GM04503 (cell line): Measurements from ENCODE around the gene FSHR.
A peak's percentile ranks its signal among the peaks of the same experiment; 100 is the strongest.

Experiments used
- DNase-seq: peaks from one replicate; pipeline ENCODE4 v3.0.0-alpha.2; 2012; ENCODE audit warnings: low read depth

Gene FSHR

DNA sequence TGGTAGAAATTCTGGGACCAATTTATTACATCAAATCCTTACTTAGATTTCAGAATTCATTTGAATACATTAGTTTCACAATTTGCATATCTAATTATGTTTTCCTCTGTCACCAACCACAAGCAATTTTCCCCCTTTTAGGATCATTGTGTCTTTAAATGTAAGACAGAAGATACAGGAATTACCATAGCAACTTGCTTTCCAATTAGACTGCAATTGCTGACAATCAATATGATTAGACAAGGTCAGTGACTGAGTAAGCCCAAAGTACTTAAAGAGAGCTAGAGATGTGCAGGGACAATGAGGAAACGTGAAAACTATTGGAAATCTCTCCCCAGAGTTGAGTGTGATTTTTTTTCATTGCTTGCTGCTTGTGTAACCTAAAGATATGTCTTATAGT lies 121.4 kb downstream of the FSHR start:
- DNase-seq: no peak

GRCh38 chr2:49032126-49032525 lies 122.2 kb downstream of the FSHR start:
- DNase-seq: no peak

- DNase-seq: no peak
These were observed 124.9 kb downstream of the FSHR start for GRCh38 chr2:49029406-49029805.

- no peak for DNase-seq
These were observed 126.2 kb downstream of the FSHR start for GRCh38 chr2:49028101-49028500.

- no peak for DNase-seq
These were observed 127.6 kb downstream of the FSHR start for GRCh38 chr2:49026706-49027105.

GRCh38 chr2:49021271-49021670 lies 133.0 kb downstream of the FSHR start:
- DNase-seq: no peak

DNA sequence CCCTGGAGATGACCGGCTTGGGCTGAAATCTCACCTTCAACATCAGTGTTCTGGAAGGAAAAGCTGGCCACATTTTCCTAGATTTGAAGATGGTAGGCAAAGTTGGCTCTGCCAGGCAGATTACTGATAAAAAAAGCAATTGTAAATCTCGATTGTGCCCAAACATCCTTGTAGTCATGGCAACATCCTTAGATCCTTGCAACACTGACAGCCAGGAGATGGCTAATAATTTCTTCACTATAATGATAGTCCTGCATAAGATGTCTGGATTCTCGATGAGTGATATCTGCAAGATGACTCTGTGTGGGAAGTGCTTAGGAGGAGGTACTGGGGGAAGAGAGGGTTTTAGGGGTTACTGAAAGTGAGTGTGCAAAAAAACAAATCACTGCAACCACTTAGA lies 149.1 kb downstream of the FSHR start:
- DNase-seq: no peak

- no peak for DNase-seq
These were observed 150.2 kb downstream of the FSHR start for GRCh38 chr2:49004036-49004626.

DNA sequence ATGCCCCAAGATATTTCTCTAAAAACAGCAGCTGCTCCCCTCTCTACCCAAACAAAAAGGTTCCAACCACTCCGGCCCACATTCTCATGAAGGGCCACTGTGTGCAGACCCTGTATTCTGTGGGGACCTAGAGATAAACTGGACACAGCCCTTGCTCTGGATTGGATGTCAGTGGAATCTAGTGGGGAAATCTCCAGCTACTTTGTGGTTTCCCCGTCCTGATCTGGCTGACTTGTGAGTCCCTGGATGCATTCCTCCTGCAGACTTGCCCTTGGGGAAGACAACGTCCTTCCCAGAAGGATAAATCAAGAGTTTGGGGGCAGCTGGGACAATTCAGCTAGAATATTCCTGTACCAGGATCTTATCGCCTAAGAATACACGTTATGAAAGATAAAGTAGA lies 151.1 kb downstream of the FSHR start:
- DNase-seq: no peak

GRCh38 chr2:49002750-49003149 lies 151.6 kb downstream of the FSHR start:
- DNase-seq: peak; percentile 39

DNA sequence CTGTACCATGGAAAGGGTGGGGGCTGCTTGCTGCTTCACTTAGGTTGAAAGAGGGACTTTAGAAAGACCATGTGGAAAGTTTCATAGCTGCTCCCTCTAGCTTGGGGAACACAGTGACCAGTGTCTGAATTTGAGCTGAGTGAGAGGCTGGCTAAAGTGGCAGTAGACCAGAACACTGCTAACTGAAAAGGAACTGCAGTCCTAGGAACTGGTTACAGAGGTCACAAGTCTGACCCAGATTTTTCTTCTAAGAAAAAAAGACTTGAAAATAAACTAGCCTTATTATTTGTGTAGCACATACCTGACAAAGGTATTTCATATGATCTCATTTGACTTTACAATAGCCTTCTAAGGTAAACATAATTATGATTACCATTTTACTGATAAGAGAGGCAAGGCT lies 153.6 kb downstream of the FSHR start:
- DNase-seq: no peak

DNA sequence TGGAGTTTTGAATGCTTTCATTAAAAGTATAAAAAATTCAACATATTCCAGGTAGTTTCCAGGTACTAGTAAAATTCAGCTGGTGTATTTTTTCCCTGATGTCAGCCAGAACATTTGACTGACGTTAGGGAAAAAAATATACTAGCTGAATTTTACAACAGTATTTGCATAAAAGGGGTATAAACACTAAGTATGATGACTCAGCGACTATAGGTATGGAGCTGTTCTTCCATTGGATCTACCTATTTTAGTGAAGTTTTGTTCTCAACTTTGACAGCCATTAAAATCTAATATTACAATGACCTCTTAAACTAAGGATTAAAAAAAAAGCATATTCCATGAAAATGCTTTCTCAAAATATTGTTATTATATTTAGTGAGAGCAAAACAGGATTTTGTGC lies 155.9 kb downstream of the FSHR start:
- DNase-seq: no peak

DNA sequence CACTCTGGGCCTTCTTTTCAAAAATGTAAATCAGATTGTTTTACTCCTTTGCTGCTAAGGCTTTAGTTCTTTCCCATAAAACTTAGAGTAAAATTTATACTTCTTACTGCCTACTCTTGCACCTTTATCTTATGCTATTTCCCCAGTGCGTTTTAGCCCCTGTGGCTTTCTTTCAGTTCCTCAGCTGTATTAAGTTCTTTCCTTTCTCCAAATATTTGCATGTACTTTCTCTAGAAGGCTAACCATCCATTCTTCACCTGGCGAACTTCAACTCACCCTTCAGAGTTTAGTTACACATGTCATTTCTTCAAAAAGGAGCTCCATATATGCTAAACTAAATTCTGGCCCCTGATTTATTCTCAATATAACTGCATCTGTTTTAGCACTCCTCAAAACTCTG lies 160.7 kb downstream of the FSHR start:
- no peak for DNase-seq

- DNase-seq: no peak
These were observed 162.7 kb downstream of the FSHR start for GRCh38 chr2:48991415-48992131.

DNA sequence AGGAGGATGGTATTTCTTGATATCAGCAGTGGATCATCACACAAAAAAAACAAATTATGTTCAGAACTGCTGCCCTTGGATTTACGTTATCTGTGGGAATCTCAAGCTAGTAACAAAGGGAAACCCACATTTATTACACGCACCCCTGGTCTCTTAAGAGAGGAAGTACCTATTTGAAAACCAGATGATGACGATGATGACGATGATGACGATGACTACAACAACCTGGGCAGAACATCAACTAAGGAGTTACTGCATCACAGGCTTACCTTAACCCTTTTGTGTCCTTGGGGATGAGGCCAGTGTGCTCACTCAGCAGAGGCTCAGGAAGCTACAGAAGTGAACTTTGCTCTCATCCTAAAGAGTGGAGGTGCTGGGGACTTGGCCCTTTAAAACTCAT lies 169.4 kb downstream of the FSHR start:
- no peak for DNase-seq

- DNase-seq: no peak
These were observed 170.8 kb downstream of the FSHR start for GRCh38 chr2:48983551-48983950.

GRCh38 chr2:48982887-48983435 lies 171.4 kb downstream of the FSHR start:
- DNase-seq: no peak

- no peak for DNase-seq
These were observed 173.5 kb downstream of the FSHR start for GRCh38 chr2:48980846-48981245.

DNA sequence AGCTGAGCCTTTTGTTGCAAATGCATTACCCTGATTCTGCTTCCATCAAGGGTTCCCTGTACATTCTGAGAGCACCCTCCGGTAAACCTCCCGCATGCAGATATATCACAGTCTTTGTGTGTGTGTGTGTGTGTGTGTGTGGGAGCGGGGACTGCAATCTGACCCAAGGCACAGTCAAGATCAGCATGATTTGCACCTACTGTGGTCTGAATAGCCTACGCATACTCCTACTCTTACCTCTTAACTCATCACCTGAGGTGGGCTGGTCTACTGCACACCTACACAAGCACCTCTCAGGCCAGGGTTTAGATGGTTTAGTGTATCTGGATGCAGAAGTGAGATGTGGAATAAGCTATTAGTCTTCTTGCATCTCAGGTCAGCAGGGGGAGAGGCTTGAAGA lies 174.6 kb downstream of the FSHR start:
- no peak for DNase-seq

GRCh38 chr2:48978131-48978530 lies 176.2 kb downstream of the FSHR start:
- DNase-seq: no peak

- DNase-seq: no peak
These were observed 182.5 kb downstream of the FSHR start for GRCh38 chr2:48971801-48972200.

DNA sequence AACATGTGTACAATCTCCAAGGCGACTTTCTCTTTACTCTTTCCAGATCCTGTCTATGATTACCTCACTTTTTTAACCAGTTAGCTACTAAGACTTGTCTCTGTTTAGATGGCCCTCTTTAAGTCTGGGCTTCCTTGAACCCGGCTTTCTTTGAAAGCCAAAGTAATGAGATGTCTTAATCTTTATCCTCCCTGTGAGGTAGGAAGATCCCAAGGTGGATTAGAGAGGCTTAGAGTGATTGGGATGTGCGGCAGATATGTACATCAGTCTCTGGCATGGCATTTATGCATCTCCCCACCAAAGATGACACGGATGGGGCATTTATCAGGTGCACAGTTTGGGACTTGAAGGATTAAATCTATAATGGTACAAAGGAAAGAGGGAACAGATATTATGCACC lies 186.3 kb downstream of the FSHR start:
- no peak for DNase-seq

DNA sequence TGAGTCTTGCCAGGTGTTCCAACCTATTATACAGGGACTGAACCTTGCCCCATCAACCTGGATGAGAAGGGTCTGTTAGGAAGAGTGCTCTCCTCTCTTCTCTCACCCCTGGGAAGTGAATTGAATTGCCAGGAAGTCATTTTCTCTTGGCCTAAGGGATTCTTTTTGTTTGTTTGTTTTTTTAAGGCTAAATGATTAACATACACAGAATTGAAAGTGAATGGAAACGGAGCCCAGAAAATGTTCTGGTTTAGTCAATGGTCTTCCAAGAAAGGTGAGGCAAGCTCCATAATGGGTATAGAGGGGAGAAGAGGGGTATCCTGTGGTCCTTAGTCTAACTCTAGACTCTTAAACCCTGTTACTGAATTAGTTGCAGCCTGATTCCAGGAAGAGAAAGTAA lies 189.1 kb downstream of the FSHR start:
- no peak for DNase-seq

DNA sequence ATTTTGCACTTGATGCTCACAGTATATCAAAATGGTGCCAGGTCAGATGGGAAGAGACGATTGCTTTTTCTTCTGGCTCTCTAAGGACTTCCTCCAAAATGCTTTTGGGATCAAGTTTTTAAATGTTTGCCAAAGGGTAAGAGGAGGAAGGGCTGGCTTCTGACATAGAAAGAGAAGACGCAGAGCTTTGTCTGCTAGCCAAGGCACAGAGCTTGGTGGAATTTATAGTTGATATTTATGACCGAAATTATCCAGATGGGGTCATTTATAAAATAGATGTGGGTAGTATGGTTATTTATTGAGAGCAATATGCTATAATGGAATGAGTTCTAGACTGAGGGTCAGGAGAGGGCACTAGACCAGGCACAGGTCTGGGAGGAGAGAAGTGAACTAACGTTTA lies 193.3 kb downstream of the FSHR start:
- DNase-seq: no peak
